Measurements from ENCODE around the gene SORCS2.

- TF ChIP-seq, protein P1, sequence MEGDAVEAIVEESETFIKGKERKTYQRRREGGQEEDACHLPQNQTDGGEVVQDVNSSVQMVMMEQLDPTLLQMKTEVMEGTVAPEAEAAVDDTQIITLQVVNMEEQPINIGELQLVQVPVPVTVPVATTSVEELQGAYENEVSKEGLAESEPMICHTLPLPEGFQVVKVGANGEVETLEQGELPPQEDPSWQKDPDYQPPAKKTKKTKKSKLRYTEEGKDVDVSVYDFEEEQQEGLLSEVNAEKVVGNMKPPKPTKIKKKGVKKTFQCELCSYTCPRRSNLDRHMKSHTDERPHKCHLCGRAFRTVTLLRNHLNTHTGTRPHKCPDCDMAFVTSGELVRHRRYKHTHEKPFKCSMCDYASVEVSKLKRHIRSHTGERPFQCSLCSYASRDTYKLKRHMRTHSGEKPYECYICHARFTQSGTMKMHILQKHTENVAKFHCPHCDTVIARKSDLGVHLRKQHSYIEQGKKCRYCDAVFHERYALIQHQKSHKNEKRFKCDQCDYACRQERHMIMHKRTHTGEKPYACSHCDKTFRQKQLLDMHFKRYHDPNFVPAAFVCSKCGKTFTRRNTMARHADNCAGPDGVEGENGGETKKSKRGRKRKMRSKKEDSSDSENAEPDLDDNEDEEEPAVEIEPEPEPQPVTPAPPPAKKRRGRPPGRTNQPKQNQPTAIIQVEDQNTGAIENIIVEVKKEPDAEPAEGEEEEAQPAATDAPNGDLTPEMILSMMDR (IDR thresholded peaks at IDR 0.05), result no peak
- TF ChIP-seq POLR2A (IDR thresholded peaks at IDR 0.05), result no peak
Measured at GRCh38 chr4:7325541-7325940, 133.2 kb downstream of the SORCS2 start.
